Caco-2 (cell line): Measurements from ENCODE around the gene PTPN14. TPM values are rescaled to one million over a fixed set of nuclear protein-coding genes. Genes with fewer than 3 reads are reported as not detected.
"Not testable (repeated sequence)": the region's sequence is repeated elsewhere in the genome, so short reads cannot be mapped to it uniquely, and the experiment has no call there.

Experiments
- BruUV-seq: library from RNA; stranded (reverse); fragments of 400-500 nt; replicated peaks from 2 replicates; lab custom pipeline; 2021; lab: Mats Ljungman, UMichigan
- CTCF ChIA-PET: fragments of 300-600 bp; sonication (Branson Sonifier 250); formaldehyde crosslinking; loops from one replicate; lab custom pipeline; 2022; ENCODE audit warnings: antibody characterized with exemption; lab: Charles Lee
- POLR2A ChIA-PET: fragments of 300-600 bp; sonication (Branson Sonifier 250); formaldehyde crosslinking; loops from one replicate; lab custom pipeline; 2022; ENCODE audit warnings: antibody characterized with exemption; lab: Charles Lee
- DNase-seq, 2 experiments: peaks; one replicate each; pipeline versions ENCODE4 v3.0.0 to v3.0.0-alpha.2; 2020 to 2022
- H3K27me3 ChIP-seq: replicated peaks from 2 replicates; pipeline ENCODE4 v1.6.0; 2011; ENCODE audit warnings: low read length; ENCODE audit not compliant: control insufficient read depth, insufficient read depth
- H3K36me3 ChIP-seq: 2 replicates; pipeline ENCODE4 v1.5.1; 2011; ENCODE audit warnings: low read length; ENCODE audit not compliant: control insufficient read depth, insufficient read depth
- H3K4me1 ChIP-seq: fragments of 250-450 bp; sonication (Bioruptor Pico); 2 replicates; pipeline ENCODE4 v1.5.1; 2020; ENCODE audit warnings: mild to moderate bottlenecking
- H3K4me3 ChIP-seq: 2 replicates; pipeline ENCODE4 v1.5.1; 2011; ENCODE audit warnings: low read depth, mild to moderate bottlenecking, control low read depth, low read length
- H3K9me3 ChIP-seq: fragments of 250-450 bp; sonication (Bioruptor Pico); 2 replicates; pipeline ENCODE4 v1.5.1; 2020; ENCODE audit warnings: mild to moderate bottlenecking, moderate library complexity
- H3K27ac Mint-ChIP-seq: one replicate; pipeline ENCODE4 v1.8.0; 2022; ENCODE audit warnings: mixed read lengths; ENCODE audit not compliant: unreplicated experiment
- H3K27me3 Mint-ChIP-seq: one replicate; pipeline ENCODE4 v1.8.0; 2022; ENCODE audit warnings: mixed read lengths; ENCODE audit not compliant: insufficient read depth, unreplicated experiment
- H3K36me3 Mint-ChIP-seq: one replicate; pipeline ENCODE4 v1.8.0; 2022; ENCODE audit warnings: mild to moderate bottlenecking, mixed read lengths; ENCODE audit not compliant: insufficient read depth, unreplicated experiment
- H3K4me1 Mint-ChIP-seq: one replicate; pipeline ENCODE4 v1.8.0; 2022; ENCODE audit warnings: low read depth, mixed read lengths; ENCODE audit not compliant: unreplicated experiment
- H3K4me3 Mint-ChIP-seq: one replicate; pipeline ENCODE4 v1.8.0; 2022; ENCODE audit warnings: mild to moderate bottlenecking, moderate library complexity, mixed read lengths; ENCODE audit not compliant: unreplicated experiment
- H3K9me3 Mint-ChIP-seq: one replicate; pipeline ENCODE4 v1.8.0; 2022; ENCODE audit warnings: mixed read lengths; ENCODE audit not compliant: unreplicated experiment
- CTCF ChIP-seq, 2 experiments: fragments of 200-600 bp in 1 of 2; IDR thresholded peaks; 1 replicate in 1 of 2; 2 replicates in 1 of 2; pipeline versions ENCODE4 v1.5.1 to v1.8.0; 2011 to 2022; ENCODE audit warnings: antibody characterized with exemption in 1 of 2, control low read depth in 1 of 2, inconsistent platforms in 1 of 2, low read depth in 1 of 2, low read length in 1 of 2, mild to moderate bottlenecking in 1 of 2, moderate library complexity in 1 of 2; ENCODE audit not compliant: insufficient read depth in 1 of 2, severe bottlenecking in 1 of 2, unreplicated experiment in 1 of 2
- intact Hi-C: fragments of 100-400 bp; cut with micrococcal nuclease; formaldehyde crosslinking; loops from one replicate; pipeline ENCODE4 v1.10.0; 2022; ENCODE audit not compliant: unreplicated experiment
- total RNA-seq: library from RNA; stranded (reverse); gene quantifications from 2 replicates; pipeline ENCODE4 v1.2.3, GENCODE V29; 2022

PTPN14 gene
- total RNA-seq, 1 experiment from 2014 or later: 103 TPM

GRCh38 chr1:214581785-214582184, 30.4 kb upstream of the PTPN14 start:
- ChIA-PET CTCF (interaction anchor here (1.0 kb wide), 1 partner anchor 249 kb away, joined by 5 read pairs; no protein-coding TSS in a partner anchor), POLR2A (interaction anchor here (2.5 kb wide), 1 partner anchor 30 kb away, joined by 14 read pairs; the partner anchor contains the start of gene PTPN14)
- BruUV-seq: no TSS peak
- Histone ChIP-seq H3K4me1 (no peaks in the 10 kb centered on the region; the same call in 1 of the 2 replicates), H3K9me3 (peaks cover under 1% of the 10 kb centered on the region; the same call in 1 of the 2 replicates), H3K27me3 (no peaks in the 10 kb centered on the region), H3K4me3 (no peak overlapping the region), H3K36me3 (no peaks in the 10 kb centered on the region)
- intact Hi-C loops: no loop called here
- Mint-ChIP-seq H3K4me3 (no peak overlapping the region), H3K27me3 (no peaks in the 10 kb centered on the region), H3K36me3 (no peaks in the 10 kb centered on the region), H3K4me1 (peaks cover 7% of the 10 kb centered on the region), H3K9me3 (peaks cover 2% of the 10 kb centered on the region), H3K27ac (no peak overlapping the region)
- DNase-seq: no peak
- no peak for TF ChIP-seq CTCF (IDR thresholded peaks at IDR 0.05; ENCODE audit: insufficient read depth in 1 of 2, low read depth in 1 of 2, low read length in 1 of 2, severe bottlenecking in 1 of 2, unreplicated experiment in 1 of 2)

GRCh38 chr1:214579183-214579582, 27.8 kb upstream of the PTPN14 start:
- H3K4me3 ChIP-seq: no peak overlapping the region
- intact Hi-C loops: no loop called here
- no peak for DNase-seq
- H3K27me3 Mint-ChIP-seq: no peaks in the 10 kb centered on the region
- no peak overlapping the region for H3K27ac Mint-ChIP-seq
- no peak for TF ChIP-seq CTCF (IDR thresholded peaks at IDR 0.05; ENCODE audit: insufficient read depth in 1 of 2, low read depth in 1 of 2, low read length in 1 of 2, severe bottlenecking in 1 of 2, unreplicated experiment in 1 of 2)
- no peaks in the 10 kb centered on the region for H3K27me3 ChIP-seq
- H3K9me3 Mint-ChIP-seq: peaks cover 13% of the 10 kb centered on the region
- H3K36me3 Mint-ChIP-seq: peaks cover 6% of the 10 kb centered on the region
- H3K9me3 ChIP-seq: peaks cover 14% of the 10 kb centered on the region
- BruUV-seq: no TSS peak
- H3K4me3 Mint-ChIP-seq: no peak overlapping the region
- ChIA-PET POLR2A (no interaction called here), CTCF (no interaction called here)
- H3K36me3 ChIP-seq: no peaks in the 10 kb centered on the region
- H3K4me1 Mint-ChIP-seq: peaks cover 7% of the 10 kb centered on the region
- no peaks in the 10 kb centered on the region; the same call in 1 of the 2 replicates for H3K4me1 ChIP-seq

GRCh38 chr1:214576120-214576519, 24.7 kb upstream of the PTPN14 start:
- H3K27me3 Mint-ChIP-seq, BruUV-seq, H3K4me1 ChIP-seq, POLR2A ChIA-PET, H3K4me1 Mint-ChIP-seq, H3K36me3 ChIP-seq, CTCF ChIA-PET, H3K4me3 ChIP-seq, DNase-seq, H3K36me3 Mint-ChIP-seq, H3K27me3 ChIP-seq, intact Hi-C loops, H3K27ac Mint-ChIP-seq, H3K4me3 Mint-ChIP-seq: not testable (repeated sequence)
- H3K9me3 Mint-ChIP-seq: peaks cover 13% of the 10 kb centered on the region
- peaks cover 14% of the 10 kb centered on the region for H3K9me3 ChIP-seq
